BLaER1 treated with 17β-estradiol and CSF1 and Interleukin-3, amounts not matched to agents 10 nM and 100 nM (cell line): ENCODE measurements around the gene MGA.
A peak's percentile ranks its signal among the peaks of the same experiment; 100 is the strongest.

ENCODE experiments used
- H3K27ac ChIP-seq, 11 experiments: shearing (Covaris generic); formaldehyde crosslinking; 2 replicates each; pipeline ENCODE4 v1.8.1; 2022
- H3K27me3 ChIP-seq, 11 experiments: shearing (Covaris generic); formaldehyde crosslinking; 2 replicates each; pipeline ENCODE4 v1.8.1; 2022
- H3K36me3 ChIP-seq, 11 experiments: shearing (Covaris generic); formaldehyde crosslinking; 2 replicates each; pipeline ENCODE4 v1.8.1; 2022
- H3K4me1 ChIP-seq, 10 experiments: shearing (Covaris generic); formaldehyde crosslinking; 2 replicates each; pipeline ENCODE4 v1.8.1; 2022
- H3K4me2 ChIP-seq, 11 experiments: shearing (Covaris generic); formaldehyde crosslinking; 2 replicates each; pipeline ENCODE4 v1.8.1; 2022
- H3K4me3 ChIP-seq, 10 experiments: shearing (Covaris generic); formaldehyde crosslinking; 2 replicates each; pipeline ENCODE4 v1.8.1; 2022
- H3K9ac ChIP-seq, 11 experiments: shearing (Covaris generic); formaldehyde crosslinking; 2 replicates each; pipeline ENCODE4 v1.8.1; 2022
- H3K9me3 ChIP-seq, 11 experiments: shearing (Covaris generic); formaldehyde crosslinking; replicated peaks in 1 of 11; 2 replicates each; pipeline ENCODE4 v1.8.1; 2022
- H4K20me1 ChIP-seq, 11 experiments: shearing (Covaris generic); formaldehyde crosslinking; 2 replicates each; pipeline ENCODE4 v1.8.1; 2022
- Cebpa-rat ChIP-seq, 11 experiments: shearing (Covaris generic); IDR thresholded peaks; 2 replicates each; pipeline ENCODE4 v1.8.1; 2022

MGA gene

DNA sequence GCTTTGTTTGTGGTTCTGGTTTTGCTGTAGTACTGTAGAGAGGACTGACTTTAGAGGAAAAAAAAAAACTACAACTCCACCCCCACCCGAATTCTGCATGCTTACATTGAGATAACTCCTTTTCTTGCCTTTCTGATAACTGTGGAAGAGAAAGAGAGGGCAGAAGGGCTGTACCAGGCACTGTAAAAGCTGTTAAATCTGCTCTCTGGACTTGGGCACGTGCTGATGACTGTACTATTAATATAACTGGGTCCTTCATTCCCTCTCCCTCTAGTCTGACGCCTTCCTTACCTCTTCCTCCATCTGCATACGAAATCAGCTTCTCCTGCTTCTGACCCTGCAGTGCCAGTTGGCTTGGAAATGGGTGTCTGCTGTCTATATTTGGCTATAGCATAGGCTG is 129.0 kb downstream of the MGA start:
- Histone ChIP-seq H3K4me3 (no peak overlapping the region; a peak in 1 of 20 replicates), H3K4me2 (peak overlapping the region; percentile 71 to 96 (median 83)), H3K27ac (peak overlapping the region in 10 of 11 experiments; percentile 2 to 77 (median 68); a peak in 16 of 22 replicates), H4K20me1 (no peaks in the 10 kb centered on the region; a peak in 1 of 22 replicates), H3K27me3 (no peaks in the 10 kb centered on the region), H3K4me1 (peaks cover 50 to 92% (median 75%) of the 10 kb centered on the region in 10 experiments), H3K36me3 (no peaks in the 10 kb centered on the region), H3K9me3 (no peaks in the 10 kb centered on the region), H3K9ac (peak overlapping the region in 6 of 11 experiments; percentile 3 to 43 (median 19); a peak in 7 of 22 replicates)
- no peak for TF ChIP-seq Cebpa-rat (IDR thresholded peaks at IDR 0.05)

DNA sequence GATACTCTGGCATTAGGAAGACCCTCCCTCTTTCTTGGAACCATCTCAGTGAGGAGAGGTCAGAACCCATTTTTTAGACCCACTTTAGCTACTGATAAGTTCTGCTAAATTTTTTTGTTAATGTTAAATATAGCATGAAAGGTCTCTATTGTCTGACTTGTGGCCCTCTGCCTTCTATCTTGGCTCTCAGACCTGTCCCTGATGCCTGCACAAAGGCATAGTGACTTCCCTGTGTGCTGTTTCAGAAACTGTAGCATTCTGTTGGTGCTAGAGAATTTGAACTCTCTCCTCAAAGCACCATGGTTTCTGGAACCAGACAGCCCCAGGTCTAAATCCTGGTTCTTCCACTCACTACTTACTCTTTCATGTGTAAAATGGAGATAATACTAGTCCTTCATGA is 129.5 kb downstream of the MGA start:
- peaks cover 50 to 92% (median 76%) of the 10 kb centered on the region in 10 experiments for H3K4me1 ChIP-seq
- no peaks in the 10 kb centered on the region; a peak in 1 of 22 replicates for H4K20me1 ChIP-seq
- no peaks in the 10 kb centered on the region for H3K9me3 ChIP-seq
- peak overlapping the region; percentile 71 to 96 (median 83) for H3K4me2 ChIP-seq
- H3K27ac ChIP-seq: peak overlapping the region in 9 of 11 experiments; percentile 5 to 77 (median 68); a peak in 14 of 22 replicates
- H3K36me3 ChIP-seq: no peaks in the 10 kb centered on the region
- no peaks in the 10 kb centered on the region for H3K27me3 ChIP-seq
- no peak overlapping the region for H3K4me3 ChIP-seq
- TF ChIP-seq Cebpa-rat (IDR thresholded peaks at IDR 0.05): no peak
- H3K9ac ChIP-seq: peak overlapping the region in 4 of 11 experiments; percentile 6 to 43 (median 30); a peak in 5 of 22 replicates

DNA sequence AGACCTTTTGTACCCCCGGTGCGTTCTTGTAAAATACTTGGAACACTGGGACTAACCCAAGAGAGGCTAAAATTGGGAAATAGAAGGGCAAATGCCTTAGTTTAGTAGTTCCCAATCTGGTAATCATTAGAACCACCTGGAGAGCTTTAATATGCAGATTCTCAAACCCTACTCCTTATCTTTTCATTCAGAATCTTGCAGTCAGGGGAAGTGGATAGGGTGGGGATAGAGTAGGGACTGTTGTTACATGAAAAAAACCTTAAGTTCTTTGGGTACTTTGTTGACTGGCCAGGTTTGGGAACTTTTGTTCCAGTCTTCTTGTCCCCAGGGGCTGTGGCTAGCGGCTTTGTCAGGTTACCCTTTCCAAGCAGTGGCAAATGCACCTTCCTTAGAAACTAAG is 130.0 kb downstream of the MGA start:
- H3K27me3 ChIP-seq: no peaks in the 10 kb centered on the region
- H3K36me3 ChIP-seq: no peaks in the 10 kb centered on the region
- peak overlapping the region in 7 of 11 experiments; percentile 2 to 64 (median 50); a peak in 12 of 22 replicates for H3K9ac ChIP-seq
- peak overlapping the region; percentile 32 to 77 (median 70); a peak in 21 of 22 replicates for H3K27ac ChIP-seq
- no peaks in the 10 kb centered on the region; a peak in 1 of 22 replicates for H4K20me1 ChIP-seq
- H3K4me1 ChIP-seq: peaks cover 55 to 92% (median 81%) of the 10 kb centered on the region in 10 experiments
- H3K4me3 ChIP-seq: 0 out of 20 replicates have a peak overlapping the region, but pooled peaks of 1 of the 10 experiments have one; percentile 0
- H3K4me2 ChIP-seq: peak overlapping the region; percentile 71 to 96 (median 83)
- H3K9me3 ChIP-seq: no peaks in the 10 kb centered on the region
- TF ChIP-seq Cebpa-rat (IDR thresholded peaks at IDR 0.05): no peak

DNA sequence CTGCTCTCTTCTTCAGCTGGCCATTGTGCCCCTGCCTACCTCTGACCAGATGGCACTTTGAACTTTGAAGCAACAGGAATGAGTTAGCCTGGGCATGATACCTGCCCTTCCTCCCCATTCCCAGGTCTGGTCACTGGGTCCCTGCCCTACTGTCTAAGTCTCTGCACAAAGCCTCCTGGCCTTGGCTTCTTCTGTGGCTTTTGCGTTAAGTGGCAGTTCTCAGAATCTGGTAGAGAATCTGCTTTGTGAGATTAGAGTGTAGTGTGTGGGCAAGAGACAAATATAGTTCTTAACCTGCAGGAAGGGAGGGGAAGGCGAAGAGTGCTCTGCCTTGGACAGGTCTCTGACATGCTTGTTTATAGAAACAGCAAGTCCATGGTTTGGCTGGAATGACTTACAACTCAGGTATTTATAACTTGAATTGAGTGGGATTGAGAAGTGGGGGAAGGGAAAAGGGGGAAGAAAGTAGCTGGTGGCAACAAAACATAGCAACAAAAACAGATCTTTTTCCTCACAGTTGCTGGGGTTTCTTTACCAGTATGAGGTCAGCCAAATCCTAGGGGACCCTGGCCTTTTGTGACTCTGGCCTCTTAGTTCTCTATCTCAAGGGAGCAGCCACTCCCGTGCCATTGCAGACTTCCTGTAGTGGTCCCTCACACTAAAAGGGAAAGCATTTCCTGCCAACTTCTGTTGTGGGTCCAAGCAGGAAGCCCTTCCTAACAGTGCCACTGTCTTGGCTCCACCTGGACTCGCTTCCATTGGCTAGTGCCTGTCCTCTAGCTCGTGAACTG is 130.7 kb downstream of the MGA start:
- peak overlapping the region in 6 of 10 experiments; percentile 0 to 40 (median 8); a peak in 7 of 20 replicates for H3K4me3 ChIP-seq

DNA sequence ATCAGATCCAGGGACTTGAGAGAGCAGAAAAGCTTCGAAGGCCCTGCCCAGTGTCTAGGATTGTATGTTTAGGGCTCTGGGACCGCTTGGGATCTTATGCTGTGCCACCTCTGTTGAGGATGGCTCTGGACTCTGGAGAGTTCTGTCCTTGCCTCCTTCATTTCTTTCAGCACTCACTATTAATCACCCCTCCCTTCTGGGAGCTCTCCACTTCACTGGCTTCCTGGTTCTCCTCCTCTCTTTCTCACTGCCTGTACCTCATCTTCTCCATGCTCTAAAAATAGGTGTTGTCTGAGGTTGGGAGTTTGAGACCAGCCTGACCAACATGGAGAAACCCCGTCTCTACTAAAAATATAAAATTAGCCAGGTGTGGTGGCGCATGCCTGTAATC is 131.3 kb downstream of the MGA start:
- peak overlapping the region; percentile 71 to 96 (median 83) for H3K4me2 ChIP-seq
- no peaks in the 10 kb centered on the region for H3K9me3 ChIP-seq
- H3K36me3 ChIP-seq: no peaks in the 10 kb centered on the region
- peak overlapping the region in 5 of 10 experiments; percentile 0 to 16 (median 4); a peak in 3 of 20 replicates for H3K4me3 ChIP-seq
- H3K9ac ChIP-seq: peak overlapping the region in 9 of 11 experiments; percentile 19 to 64 (median 49); a peak in 15 of 22 replicates
- peaks cover 69 to 99% (median 93%) of the 10 kb centered on the region in 10 experiments for H3K4me1 ChIP-seq
- peak overlapping the region; percentile 32 to 77 (median 70); a peak in 21 of 22 replicates for H3K27ac ChIP-seq
- no peaks in the 10 kb centered on the region; a peak in 1 of 22 replicates for H4K20me1 ChIP-seq
- H3K27me3 ChIP-seq: no peaks in the 10 kb centered on the region
- TF ChIP-seq Cebpa-rat (IDR thresholded peaks at IDR 0.05): no peak

More for the DNA sequence above, 130.7 kb downstream of the MGA start:
- Histone ChIP-seq H3K9me3 (no peaks in the 10 kb centered on the region), H3K4me1 (peaks cover 63 to 93% (median 88%) of the 10 kb centered on the region in 10 experiments), H3K9ac (peak overlapping the region in 10 of 11 experiments; percentile 2 to 64 (median 48); a peak in 18 of 22 replicates), H3K36me3 (no peaks in the 10 kb centered on the region), H3K4me2 (peak overlapping the region; percentile 71 to 96 (median 83)), H3K27me3 (no peaks in the 10 kb centered on the region), H3K27ac (peak overlapping the region; percentile 32 to 77 (median 70); a peak in 21 of 22 replicates), H4K20me1 (no peaks in the 10 kb centered on the region; a peak in 1 of 22 replicates)
- no peak for TF ChIP-seq Cebpa-rat (IDR thresholded peaks at IDR 0.05)

DNA sequence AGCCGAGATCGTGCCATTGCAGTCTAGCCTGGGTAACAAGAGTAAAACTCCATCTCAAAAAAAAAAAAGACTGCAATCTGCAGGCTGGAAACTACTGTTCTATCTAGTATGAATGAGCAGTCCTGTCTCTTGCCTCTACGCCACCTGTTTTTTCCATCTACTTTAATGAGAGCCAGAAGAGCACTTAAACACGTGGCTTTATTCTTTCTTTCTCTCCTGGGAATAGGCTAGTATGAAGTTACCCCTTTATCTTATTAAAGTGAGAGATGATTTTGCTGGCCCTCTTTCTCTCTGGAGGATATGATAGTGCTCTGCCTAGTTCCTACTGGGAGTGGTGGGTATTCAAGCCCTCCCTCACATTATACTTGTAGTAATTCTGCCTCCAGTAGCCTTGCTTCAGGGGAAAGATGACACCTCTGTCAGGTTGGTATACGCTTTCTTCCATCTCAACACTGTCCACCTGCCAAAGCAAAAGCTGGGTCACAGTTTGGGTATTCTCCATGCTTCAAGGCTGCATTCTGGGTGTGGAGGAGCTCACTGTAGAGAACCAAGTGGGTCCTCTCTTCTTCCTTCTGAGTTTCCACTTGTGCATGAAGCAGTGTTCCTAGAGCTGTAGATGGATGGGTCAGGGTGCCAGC is 131.9 kb downstream of the MGA start:
- TF ChIP-seq Cebpa-rat (IDR thresholded peaks at IDR 0.05): no peak
- H3K4me2 ChIP-seq: peak overlapping the region; percentile 71 to 96 (median 83)
- H3K4me3 ChIP-seq: no peak overlapping the region

DNA sequence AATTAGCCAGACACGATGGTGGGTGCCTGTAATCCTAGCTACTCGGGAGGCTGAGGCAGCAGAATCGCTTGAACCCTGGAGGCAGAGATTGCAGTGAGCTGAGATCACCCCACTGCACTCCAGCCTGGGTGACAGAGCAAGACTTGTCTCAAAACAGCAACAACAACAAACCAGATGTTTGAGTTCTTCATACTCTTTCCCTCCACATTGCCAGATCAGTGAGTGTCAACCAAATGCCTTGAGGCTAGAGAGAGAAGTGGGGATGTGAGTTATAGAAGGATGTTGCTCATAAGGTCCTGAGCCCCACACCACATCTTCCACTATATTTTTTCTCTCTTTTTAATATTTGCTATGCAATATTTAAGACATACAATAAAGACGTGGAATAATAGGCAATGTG is 133.9 kb downstream of the MGA start:
- peaks cover 0 to 3% (median 0%) of the 10 kb centered on the region in 11 experiments; a peak in 3 of 22 replicates for H4K20me1 ChIP-seq
- H3K9me3 ChIP-seq: no peaks in the 10 kb centered on the region
- H3K36me3 ChIP-seq: no peaks in the 10 kb centered on the region
- no peaks in the 10 kb centered on the region for H3K27me3 ChIP-seq
- H3K9ac ChIP-seq: no peak overlapping the region
- H3K4me2 ChIP-seq: peak overlapping the region in 7 of 11 experiments; percentile 4 to 84 (median 13); a peak in 5 of 22 replicates
- no peak overlapping the region for H3K4me3 ChIP-seq
- peaks cover 63 to 98% (median 92%) of the 10 kb centered on the region in 10 experiments for H3K4me1 ChIP-seq
- H3K27ac ChIP-seq: no peak overlapping the region
- no peak for TF ChIP-seq Cebpa-rat (IDR thresholded peaks at IDR 0.05)

More for the DNA sequence above, 131.9 kb downstream of the MGA start:
- Histone ChIP-seq H3K9me3 (no peaks in the 10 kb centered on the region), H3K27ac (peak overlapping the region in 8 of 11 experiments; percentile 67 to 77 (median 70); a peak in 14 of 22 replicates), H4K20me1 (no peaks in the 10 kb centered on the region; a peak in 1 of 22 replicates), H3K4me1 (peaks cover 74 to 100% (median 95%) of the 10 kb centered on the region in 10 experiments), H3K27me3 (no peaks in the 10 kb centered on the region), H3K9ac (0 out of 22 replicates have a peak overlapping the region, but pooled peaks of 4 of the 11 experiments have one; percentile 49 to 64 (median 54)), H3K36me3 (no peaks in the 10 kb centered on the region)

DNA sequence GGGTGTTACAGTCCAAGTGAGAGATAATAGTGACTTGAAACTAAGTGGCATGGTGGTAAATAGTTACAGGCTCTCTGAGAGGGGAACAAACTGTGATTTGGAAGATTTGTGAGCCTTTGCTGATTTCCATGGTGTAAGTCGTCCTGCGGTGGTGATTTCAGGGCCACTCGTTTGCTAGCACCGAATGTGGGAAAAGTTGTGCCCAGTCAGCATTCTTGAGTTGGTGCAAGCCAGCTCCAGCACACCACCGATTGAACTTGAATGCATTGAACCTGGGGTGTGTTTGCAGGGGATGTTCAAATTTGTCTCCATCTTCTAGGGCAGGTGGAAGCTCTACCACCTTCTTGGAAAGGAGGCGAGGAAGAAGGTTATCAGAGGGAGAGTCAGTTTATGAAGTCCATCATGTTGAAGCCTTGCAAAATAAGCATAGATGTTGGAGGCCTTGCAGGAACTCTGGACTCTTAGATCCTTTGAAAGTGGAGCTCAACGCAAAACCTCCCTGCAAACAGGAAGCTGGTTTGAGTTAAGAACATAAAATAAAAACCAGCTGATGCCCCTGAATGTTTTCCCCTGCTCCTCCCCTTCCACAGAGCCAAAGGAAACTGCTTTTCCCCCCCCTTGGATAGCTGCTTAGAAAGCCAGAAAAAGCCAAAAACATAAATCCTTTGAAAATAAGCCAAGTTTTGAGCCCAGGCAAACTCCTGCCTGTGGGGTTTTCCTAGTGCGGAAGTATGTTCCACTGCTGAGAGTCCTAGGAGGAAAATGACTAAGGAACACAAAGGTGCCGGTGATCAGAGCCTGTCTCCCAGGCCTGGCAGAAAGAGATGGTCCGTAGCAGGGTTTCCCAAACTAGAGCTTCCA is 136.0 kb downstream of the MGA start:
- Histone ChIP-seq H3K4me2 (peak overlapping the region; percentile 61 to 88 (median 79)), H3K36me3 (peaks cover 11 to 20% (median 16%) of the 10 kb centered on the region in 11 experiments), H3K27me3 (no peaks in the 10 kb centered on the region), H3K9me3 (peaks cover 0 to 11% (median 8%) of the 10 kb centered on the region in 11 experiments; a peak in 16 of 22 replicates), H4K20me1 (peaks cover 0 to 10% (median 0%) of the 10 kb centered on the region in 11 experiments; a peak in 4 of 22 replicates), H3K9ac (peak overlapping the region in 6 of 11 experiments; percentile 0 to 31 (median 12); a peak in 5 of 22 replicates), H3K4me3 (no peak overlapping the region), H3K27ac (peak overlapping the region in 6 of 11 experiments; percentile 10 to 34 (median 29); a peak in 6 of 22 replicates), H3K4me1 (peaks cover 41 to 84% (median 76%) of the 10 kb centered on the region in 10 experiments)
- TF ChIP-seq Cebpa-rat (IDR thresholded peaks at IDR 0.05): no peak
